Cortex of kidney (tissue), 1 donor: ENCODE measurements around the gene TSR3.
"Not testable (repeated sequence)": the region's sequence is repeated elsewhere in the genome, so short reads cannot be mapped to it uniquely, and the experiment has no call there.

ENCODE experiments used
- DNase-seq: peaks from one replicate; lab custom pipeline; 2025; lab: John Stamatoyannopoulos, UW

The TSR3 gene

DNA sequence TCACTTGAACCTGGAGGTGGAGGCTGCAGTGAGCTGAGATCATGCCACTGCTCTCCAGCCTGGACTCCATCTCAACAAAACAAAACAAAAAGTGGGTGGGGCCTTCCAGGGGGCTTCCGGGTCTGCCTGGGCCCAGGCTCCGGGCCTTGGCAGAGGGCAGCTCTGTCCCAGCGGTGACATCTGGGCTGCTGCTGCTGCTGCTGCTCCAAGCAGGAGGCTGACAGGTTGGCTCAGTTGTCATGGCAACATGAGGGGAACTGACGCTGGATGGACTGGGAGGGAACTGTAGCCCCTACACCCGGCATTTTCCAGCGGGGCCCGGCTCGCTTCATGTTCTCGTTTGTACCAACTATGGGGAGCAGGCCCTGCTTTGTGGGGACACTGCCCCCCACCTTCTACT, 14.2 kb downstream of the TSR3 start:
- DNase-seq, result no peak

DNA sequence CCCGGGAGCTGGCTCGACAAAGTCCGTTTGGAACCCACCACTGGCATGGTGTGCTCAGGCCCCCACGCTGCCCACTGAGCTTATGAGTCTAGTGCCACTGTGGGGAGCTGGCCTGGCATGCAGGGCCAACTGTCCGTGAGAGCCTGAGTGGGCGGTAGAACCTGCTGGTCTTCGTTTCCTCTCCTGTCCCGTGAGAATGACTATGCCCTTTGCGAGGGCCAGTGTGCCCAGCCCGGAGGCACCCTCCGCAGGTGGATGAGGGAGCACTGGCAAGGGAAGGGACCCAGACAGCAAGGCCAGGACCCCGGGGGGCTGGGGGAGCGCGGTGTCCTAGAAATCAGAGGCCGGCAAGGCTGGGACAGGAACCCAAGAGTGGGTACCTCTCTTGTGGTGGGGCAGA, 15.1 kb downstream of the TSR3 start:
- DNase-seq, result no peak

DNA sequence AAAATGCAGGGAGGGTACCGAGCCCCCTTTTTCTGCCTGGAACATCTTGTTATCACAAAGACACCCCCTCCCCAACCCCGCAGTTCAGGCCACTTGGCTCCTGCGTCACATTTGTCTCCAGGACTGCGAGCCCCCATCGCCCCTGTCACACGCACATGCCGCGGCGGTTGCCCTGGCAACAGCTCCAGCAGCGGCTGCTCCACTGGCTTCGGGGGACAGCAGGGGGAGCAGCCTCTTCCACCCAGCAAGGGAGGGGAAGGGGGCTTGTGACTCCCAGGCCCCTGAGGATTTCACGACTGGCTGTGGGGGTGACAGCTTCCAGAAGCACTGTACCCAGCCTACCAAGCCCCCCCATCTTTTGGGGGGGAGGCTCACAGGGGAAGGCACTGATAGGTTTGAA, 15.7 kb downstream of the TSR3 start:
- DNase-seq, result no peak

DNA sequence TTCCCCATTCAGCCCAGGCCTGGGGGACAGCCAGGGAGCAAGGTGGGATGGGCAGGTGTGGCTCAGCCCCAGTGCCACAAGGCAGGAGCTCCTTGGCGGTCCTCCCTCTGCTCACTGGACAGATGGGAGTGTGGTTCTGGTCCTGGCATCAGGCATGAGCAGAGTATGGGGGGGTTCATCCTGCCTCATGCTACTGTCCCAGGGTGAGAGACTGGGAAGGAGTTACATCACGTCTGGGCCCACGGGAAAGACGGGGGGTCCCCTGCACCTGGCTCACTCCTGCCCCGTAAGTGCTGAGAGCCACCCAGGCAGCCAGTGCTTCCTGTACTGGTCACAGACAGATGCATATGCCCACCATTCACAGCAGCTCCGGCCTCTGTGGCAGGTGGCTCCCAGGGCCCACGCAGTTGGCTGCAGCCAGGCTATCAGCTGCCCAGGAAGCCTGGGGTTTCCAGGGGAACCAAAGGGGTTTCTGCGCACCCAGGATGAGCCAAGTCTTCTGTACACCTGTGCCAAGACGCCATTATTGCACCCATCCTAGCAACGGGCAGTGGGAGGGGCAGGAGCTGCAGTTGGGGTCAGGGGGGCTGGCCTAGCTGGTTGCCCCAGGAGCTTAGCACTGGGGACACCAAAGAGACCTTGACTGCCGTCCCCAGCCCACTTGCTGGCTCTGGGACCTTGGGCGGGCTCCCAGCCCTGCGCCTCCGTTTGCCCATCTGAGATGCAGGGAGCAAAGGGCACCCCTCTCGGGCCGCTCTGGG, 16.3 kb downstream of the TSR3 start:
- DNase-seq, result no peak

- DNase-seq, result no peak
Measured at GRCh38 chr16:1334739-1335138, 16.9 kb downstream of the TSR3 start.

GRCh38 chr16:1333854-1334700, 17.6 kb downstream of the TSR3 start:
- no peak for DNase-seq

DNA sequence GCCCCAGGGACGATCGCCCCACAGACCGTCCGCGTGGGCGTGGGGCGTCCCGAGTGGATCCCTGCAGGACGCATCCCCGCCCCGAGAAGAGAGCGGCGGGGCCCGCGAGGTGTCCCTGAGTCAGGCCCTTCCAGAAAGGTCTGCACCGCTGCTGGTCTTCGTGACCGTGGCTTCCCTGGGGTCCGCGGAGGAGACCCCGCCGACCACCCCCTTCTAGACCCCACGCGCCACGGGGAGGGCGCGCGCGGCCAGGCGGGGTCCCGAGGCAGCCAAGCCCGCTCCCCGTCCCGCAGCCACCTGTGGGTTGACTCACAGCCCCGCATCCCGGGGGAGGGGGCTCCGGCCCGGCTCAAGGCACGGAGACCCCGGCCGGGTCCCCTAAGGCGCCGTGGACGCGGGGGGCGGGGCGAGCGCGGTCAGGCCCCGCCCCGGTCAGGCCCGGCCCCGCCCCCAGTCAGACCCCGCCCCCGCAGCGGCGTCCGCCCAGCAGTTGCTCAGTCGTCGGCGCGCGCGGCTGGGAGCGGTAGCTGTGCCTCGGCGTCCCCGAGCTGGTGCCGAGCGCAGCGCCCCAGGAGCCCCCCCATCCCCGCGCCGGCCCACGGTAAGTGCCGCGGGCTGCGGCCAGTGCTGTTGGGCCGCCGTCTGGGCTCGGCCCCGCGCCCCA, 18.4 kb downstream of the TSR3 start, which contains the start of gene BAIAP3:
Gene BAIAP3 (plus strand): TSS at position 497 of the 664 bp plus-strand sequence. CDS start 4,905 bp downstream, outside the sequence.
- DNase-seq, result no peak

DNA sequence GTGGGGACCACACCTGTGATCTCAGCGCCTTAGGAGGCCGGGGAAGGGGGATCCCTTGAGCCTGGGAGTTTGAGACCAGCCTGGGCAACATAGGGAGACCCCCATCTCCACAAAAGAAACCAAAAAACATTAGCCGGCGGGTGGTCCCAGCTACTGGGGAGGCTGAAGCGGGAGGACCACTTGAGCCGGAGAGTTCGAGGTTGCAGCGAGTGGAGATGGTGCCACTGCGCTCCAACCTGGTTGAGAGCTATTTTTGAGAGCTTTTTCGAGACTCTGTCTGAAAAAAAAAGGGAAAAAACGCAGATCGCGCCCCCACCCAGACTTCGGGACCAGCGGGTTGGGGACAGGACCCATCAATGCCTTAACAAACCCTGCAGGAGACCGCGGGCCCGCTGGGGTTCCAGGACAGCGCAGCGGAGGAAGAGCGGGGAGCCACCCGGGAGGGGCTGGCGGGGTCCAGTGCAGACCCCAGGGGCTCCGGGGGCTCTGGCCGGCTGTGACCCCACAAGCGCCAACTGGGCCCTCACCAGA, 19.0 kb downstream of the TSR3 start:
- DNase-seq, result no peak

DNA sequence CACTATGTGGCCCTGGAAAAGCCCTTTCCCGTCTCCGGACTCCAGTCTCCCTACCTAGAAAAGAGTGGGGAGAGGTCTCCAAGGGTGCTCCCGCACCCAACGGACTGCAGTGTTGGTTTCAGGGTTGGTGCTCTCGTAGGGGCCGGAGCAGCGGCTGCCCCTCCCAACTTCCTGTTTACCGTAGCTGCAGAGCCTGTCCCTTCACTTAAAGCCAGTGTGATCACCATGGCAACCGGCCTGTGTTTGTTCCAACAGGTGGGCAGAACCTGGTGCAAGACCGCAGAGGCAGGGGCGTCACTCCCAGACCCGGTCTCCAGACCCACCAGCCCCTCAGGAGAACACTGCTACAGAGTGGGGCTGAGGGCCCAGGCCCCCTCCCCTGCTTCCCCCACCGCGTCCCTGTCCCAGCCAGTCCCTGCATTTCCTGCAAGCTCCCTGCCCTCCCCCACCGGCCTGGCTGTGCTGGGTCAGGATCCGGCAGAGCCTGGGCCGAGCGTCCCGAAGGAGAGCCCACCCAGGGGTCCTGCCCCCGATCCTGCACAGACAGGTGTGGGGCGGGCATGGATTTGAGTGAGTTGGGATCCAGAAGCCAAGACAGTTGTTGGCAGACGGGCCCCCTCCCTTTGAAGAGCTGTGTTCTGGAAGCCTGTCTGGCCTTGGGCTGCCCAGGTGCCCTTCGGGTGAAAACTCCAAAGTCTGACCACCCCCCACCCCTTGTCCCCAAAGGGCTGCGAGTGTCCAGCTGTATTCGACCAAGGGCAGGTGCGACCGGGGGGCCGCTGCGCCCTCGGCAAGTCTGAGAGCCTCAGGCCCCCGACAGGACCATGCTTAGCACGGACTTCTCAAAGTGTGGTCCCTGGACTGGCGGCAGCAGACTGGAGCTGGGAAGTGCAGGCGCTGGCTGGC, 19.7 kb downstream of the TSR3 start:
- DNase-seq, result no peak

GRCh38 chr16:1330931-1331711, 20.6 kb downstream of the TSR3 start:
- no peak for DNase-seq

GRCh38 chr16:1330260-1330914, 21.3 kb downstream of the TSR3 start:
- no peak for DNase-seq

DNA sequence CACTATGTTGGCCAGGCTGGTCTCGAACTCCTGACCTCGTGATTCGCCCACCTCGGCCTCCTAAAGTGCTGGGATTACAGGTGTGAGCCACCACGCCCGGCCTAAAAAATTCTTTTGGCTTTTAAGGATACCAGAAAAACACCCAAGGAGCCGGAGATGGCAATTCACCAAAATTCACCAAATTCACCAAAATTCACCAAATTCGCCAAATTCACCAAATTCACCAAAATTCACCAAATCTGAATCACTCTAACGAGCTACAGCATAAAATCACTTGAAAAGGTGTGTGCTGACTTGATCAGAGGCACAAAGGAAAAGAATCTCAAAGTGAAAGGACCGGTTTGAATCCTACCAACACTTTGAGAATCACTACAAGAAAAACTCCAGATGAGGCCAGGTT, 22.7 kb downstream of the TSR3 start:
- not testable (repeated sequence) for DNase-seq

DNA sequence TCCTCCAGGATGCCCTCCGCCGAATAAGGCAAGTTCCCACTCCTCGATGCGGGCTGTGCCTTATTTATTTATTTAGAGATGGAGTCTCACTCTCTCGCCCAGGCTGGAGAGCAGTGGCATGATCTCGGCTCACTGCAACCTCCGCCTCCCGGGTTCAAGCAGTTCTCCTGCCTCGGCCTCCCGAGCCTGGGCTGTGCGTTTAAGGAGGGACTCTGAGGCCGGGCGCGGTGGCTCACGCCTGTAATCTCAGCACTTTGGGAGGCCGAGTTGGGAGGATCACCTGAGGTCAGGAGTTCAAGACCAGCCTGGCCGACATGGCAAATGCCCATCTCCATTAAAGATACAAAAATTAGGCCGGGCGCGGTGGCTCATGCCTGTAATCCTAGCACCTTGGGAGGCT, 23.5 kb downstream of the TSR3 start:
- not testable (repeated sequence) for DNase-seq

- DNase-seq, result no peak
Measured at GRCh38 chr16:1327619-1327947, 24.1 kb downstream of the TSR3 start.

GRCh38 chr16:1326946-1327618, 24.6 kb downstream of the TSR3 start:
- DNase-seq, result no peak

- DNase-seq, result no peak
Measured at GRCh38 chr16:1326391-1326790, 25.3 kb downstream of the TSR3 start.

- DNase-seq, result no peak
Measured at GRCh38 chr16:1325673-1326371, 25.9 kb downstream of the TSR3 start.

DNA sequence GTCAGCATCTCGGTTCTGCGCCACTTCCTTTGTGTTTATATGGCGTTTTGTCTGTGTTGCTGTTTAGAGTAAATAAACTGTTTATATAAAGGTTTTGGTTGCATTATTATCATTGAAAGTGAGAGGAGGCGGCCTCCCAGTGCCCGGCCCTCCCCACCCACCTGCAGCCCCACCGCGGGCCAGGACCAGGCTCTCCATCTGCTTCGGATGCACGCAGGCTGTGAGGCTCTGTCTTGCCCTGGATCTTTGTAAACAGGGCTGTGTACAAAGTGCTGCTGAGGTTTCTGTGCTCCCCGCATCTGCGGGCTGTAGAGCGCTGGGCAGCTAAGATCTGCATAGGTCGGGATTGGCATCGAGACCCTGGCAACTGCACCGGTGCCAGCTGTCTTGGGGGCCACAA, 26.4 kb downstream of the TSR3 start:
- no peak for DNase-seq

DNA sequence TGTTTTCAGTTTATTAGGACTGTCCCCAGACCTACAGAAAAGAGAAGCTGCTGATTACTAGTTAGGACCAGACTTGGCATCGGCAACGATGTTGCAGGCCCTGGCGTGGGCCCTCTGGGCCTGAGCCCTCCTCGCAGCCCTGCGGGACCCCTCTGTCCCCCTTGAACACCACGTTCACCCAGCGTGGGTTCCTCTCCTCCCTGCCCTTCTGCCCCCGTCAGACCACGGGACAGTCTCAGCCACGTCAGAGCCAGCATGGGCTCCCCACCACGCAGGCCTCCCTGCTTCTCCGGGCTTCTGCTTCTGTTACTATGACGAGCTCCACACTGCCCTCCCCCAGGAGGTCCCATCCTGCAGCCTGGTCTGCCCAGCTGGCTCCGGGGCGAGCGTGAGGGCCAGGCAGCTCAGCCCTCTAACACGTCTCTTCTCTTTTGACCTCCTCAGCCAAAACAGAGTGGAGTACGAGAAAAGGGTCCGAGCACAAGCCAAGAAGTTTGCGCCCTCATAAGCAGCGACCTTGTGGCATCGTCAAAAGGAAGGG, 27.3 kb downstream of the TSR3 start:
- no peak for DNase-seq
